IMR-90 (cell line): ENCODE measurements around the gene CAMK4.

Experiments
- CEBPB ChIP-seq: IDR thresholded peaks from 2 replicates; pipeline ENCODE4 v1.6.1; 2012; ENCODE audit warnings: low read depth, low read length, improper control_type of control experiment
- CHD1 ChIP-seq: IDR thresholded peaks from 2 replicates; pipeline ENCODE4 v1.6.1; 2012; ENCODE audit warnings: low read depth, low read length, improper control_type of control experiment
- CTCF ChIP-seq: conservative IDR thresholded peaks from 2 replicates; pipeline ENCODE4 v1.5.1; 2012; ENCODE audit warnings: mild to moderate bottlenecking, low read depth, low read length, improper control_type of control experiment
- FOS ChIP-seq: fragments of 150-350 bp; IDR thresholded peaks from 2 replicates; pipeline ENCODE4 v1.6.1; 2016; ENCODE audit warnings: low read depth, low read length
- MAFK ChIP-seq: IDR thresholded peaks from 2 replicates; pipeline ENCODE4 v1.6.1; 2012; ENCODE audit warnings: low read depth, low read length, improper control_type of control experiment
- MXI1 ChIP-seq: IDR thresholded peaks from 2 replicates; pipeline ENCODE4 v1.6.1; 2012; ENCODE audit warnings: low read depth, mild to moderate bottlenecking, low read length, moderate library complexity, borderline replicate concordance
- NFE2L2 ChIP-seq: fragments of 150-350 bp; IDR thresholded peaks from 2 replicates; pipeline ENCODE4 v1.6.1; 2016; ENCODE audit warnings: low read depth, mild to moderate bottlenecking, low read length
- POLR2A ChIP-seq: IDR thresholded peaks from 2 replicates; pipeline ENCODE4 v1.6.1; 2012; ENCODE audit warnings: mild to moderate bottlenecking, low read depth, low read length
- RAD21 ChIP-seq: IDR thresholded peaks from 2 replicates; pipeline ENCODE4 v1.6.1; 2012; ENCODE audit warnings: low read length, improper control_type of control experiment
- RCOR1 ChIP-seq: IDR thresholded peaks from 2 replicates; pipeline ENCODE4 v1.6.1; 2012; ENCODE audit warnings: mild to moderate bottlenecking, low read length, improper control_type of control experiment; ENCODE audit not compliant: insufficient replicate concordance
- RFX5 ChIP-seq: IDR thresholded peaks from 2 replicates; pipeline ENCODE4 v1.8.0; 2012; ENCODE audit warnings: low read depth, mild to moderate bottlenecking, low read length, moderate library complexity
- SMC3 ChIP-seq: fragments of 150-350 bp; IDR thresholded peaks from 2 replicates; pipeline ENCODE4 v1.6.1; 2016; ENCODE audit warnings: low read depth, mild to moderate bottlenecking, antibody characterized with exemption, low read length, moderate library complexity
- USF2 ChIP-seq: fragments of 150-350 bp; IDR thresholded peaks from 2 replicates; pipeline ENCODE4 v1.6.1; 2017; ENCODE audit warnings: mild to moderate bottlenecking, antibody characterized with exemption, low read length, low read depth

- no peak for TF ChIP-seq CTCF
- TF ChIP-seq POLR2A, result no peak
- TF ChIP-seq MAFK, result no peak
- no peak for TF ChIP-seq USF2
- no peak for TF ChIP-seq FOS
- TF ChIP-seq RAD21, result no peak
- no peak for TF ChIP-seq CEBPB
- no peak for TF ChIP-seq RFX5
- no peak for TF ChIP-seq MXI1
- no peak for TF ChIP-seq SMC3
- no peak for TF ChIP-seq CHD1
- TF ChIP-seq NFE2L2, result no peak
- no peak for TF ChIP-seq RCOR1
Measured at GRCh38 chr5:111383288-111383970, 159.2 kb downstream of the CAMK4 start.
